GM19455 (cell line): ENCODE results near the gene PRELID3B.

Source experiments
- ATAC-seq: cut with Tn5 transposase; IDR thresholded peaks from one replicate; pipeline ENCODE4 v1.9.1; 2021; ENCODE audit not compliant: unreplicated experiment

Gene PRELID3B

GRCh38 chr20:59042151-59042795 is at the start of gene PRELID3B:
PRELID3B (minus strand) TSS chr20:59042786; CDS start chr20:59042730, 56 bp downstream.
- ATAC-seq: peak; percentile 35

GRCh38 chr20:59087829-59088433 is 45.3 kb upstream of the PRELID3B start:
- ATAC-seq: no peak

- ATAC-seq: no peak
These were observed 44.3 kb upstream of the PRELID3B start for GRCh38 chr20:59086923-59087322.

DNA sequence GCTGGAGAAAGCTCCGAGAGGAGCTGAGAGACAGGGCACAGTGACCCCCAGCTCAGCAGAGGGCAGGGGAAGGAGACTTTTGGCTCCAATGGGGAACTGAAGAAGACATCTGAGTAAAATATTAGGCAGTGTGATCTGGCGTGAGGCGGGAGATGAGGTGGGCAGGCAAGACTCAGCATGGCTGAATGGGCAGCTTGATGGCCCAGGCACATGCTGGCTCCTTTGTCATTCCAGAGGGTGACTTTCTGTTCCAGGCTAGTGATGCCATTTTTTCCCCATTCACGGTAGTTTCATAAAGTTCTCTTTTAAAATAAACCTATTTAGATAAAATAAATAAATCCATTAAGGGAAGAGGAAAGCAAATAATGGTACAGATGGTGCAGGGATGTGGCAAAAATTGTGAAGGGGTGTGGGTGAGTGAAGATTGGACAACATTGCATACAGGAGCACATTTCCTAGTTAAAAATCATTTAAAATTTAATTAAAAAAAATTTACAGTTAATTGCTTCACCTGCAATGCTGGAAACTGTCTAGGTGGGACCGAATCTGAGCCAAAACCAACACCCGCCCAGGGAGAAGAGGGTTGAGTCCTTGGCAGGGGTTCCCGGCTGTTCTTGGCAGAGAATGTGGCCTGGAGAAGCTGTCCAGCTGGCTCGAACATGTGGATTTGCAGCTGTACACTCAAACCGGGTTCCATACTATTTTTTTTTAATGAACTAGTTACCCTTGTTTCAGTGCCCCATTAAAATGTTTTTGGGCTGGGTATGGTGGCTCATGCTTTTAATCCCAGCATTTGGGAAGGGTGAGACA is 41.7 kb upstream of the PRELID3B start:
- no peak for ATAC-seq

- no peak for ATAC-seq
These were observed 40.4 kb upstream of the PRELID3B start for GRCh38 chr20:59082981-59083380.

- ATAC-seq: no peak
These were observed 39.6 kb upstream of the PRELID3B start for GRCh38 chr20:59082077-59082740.

DNA sequence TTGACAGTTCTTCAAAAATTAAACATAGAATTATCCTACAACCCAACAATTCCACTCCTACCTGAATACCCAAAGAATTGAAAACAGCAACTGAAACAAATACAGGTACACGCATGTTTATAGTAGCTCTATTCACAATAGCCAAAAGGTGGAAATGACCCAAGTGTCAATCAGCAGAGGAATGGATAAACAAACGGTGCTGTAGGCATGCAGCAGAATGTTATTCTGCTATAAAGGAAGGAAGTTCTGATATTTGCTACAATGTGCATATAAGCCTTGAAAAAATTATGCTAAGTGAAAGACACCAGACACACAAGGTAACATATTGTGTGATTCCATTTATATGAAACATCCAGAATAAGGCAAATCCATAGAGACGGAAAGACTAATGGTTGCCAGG is 38.5 kb upstream of the PRELID3B start:
- no peak for ATAC-seq

DNA sequence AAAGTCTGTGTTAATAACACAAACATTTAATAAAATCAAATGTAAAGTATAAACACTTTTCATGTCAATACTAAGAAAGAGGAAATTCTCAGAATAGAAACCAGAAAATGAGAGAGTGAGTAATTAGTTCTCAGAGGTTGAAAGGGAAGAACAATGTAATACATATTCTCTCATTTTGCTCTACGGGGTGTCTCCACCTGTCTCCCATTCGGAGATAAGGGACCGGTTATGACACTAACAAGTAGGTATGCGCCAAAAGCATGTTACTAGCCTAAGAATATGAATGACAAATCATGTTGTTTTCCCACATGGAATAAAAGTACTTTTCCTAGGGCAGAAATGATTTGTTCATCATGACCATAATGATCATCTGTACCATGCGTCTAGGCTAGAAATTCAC is 35.6 kb upstream of the PRELID3B start:
- ATAC-seq: no peak

DNA sequence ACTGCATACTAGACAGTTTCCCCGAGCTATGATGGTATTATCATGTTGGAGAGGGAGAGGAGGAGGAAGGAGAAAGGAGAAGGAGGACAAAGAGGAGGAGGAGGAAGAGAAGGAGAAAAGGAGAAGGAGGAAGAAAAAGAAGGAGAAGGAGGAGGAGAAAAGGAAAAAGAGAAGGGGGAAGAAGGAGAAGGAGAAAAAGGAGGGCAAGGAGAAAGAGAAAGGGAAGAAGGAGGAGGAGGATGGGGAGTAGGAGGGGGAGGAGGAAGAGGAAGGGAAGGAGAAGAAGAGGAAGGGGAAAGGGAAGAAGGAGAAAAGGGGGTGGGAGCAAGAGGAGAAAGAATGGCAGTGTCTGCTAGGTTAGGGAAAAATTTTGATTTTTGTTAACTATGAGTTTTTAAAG is 35.1 kb upstream of the PRELID3B start:
- ATAC-seq: no peak

GRCh38 chr20:59075934-59076508 is 33.4 kb upstream of the PRELID3B start:
- ATAC-seq: no peak

GRCh38 chr20:59074456-59074855 is 31.9 kb upstream of the PRELID3B start:
- ATAC-seq: no peak

- ATAC-seq: no peak
These were observed 31.0 kb upstream of the PRELID3B start for GRCh38 chr20:59073582-59073981.

DNA sequence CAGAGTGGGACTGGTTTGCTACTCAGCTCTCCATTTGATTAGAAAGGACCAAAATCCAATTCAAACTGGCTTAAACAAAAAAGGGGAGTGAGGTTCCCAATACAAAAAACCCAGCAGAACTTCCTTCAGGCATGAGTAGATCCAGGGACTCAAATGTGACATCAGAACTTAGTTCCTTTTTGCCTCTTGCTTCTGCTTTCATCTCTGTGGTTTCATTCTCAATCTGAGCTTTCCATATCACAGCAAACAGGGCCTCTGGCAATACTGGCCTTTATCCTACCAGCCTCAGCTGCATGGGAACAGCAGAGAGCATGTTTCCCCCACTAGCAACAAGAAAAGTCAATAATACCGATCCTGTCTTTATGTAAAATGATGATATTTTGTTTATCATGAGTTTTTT is 28.6 kb upstream of the PRELID3B start:
- ATAC-seq: no peak

DNA sequence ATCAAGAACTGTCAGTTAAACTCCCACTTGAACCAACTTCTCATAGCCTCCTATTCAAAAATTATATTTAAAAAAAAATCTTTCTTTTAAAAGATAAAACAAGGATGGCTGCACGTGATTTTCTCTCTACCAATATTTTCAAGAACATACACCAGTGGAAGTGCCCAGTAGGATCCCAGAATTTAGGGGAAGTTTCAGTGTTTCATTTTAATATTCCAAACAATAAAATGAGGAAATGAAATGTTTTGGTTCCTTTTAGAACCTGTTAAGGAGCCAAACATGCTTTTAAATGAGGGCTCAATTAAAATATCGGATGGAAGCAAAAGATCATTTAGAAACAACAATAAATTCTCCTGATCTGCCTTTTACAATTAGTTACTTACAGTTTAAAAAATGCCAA is 26.4 kb upstream of the PRELID3B start:
- no peak for ATAC-seq

- ATAC-seq: no peak
These were observed 25.9 kb upstream of the PRELID3B start for GRCh38 chr20:59068534-59068933.

GRCh38 chr20:59064214-59064722 is 21.7 kb upstream of the PRELID3B start:
- ATAC-seq: no peak

DNA sequence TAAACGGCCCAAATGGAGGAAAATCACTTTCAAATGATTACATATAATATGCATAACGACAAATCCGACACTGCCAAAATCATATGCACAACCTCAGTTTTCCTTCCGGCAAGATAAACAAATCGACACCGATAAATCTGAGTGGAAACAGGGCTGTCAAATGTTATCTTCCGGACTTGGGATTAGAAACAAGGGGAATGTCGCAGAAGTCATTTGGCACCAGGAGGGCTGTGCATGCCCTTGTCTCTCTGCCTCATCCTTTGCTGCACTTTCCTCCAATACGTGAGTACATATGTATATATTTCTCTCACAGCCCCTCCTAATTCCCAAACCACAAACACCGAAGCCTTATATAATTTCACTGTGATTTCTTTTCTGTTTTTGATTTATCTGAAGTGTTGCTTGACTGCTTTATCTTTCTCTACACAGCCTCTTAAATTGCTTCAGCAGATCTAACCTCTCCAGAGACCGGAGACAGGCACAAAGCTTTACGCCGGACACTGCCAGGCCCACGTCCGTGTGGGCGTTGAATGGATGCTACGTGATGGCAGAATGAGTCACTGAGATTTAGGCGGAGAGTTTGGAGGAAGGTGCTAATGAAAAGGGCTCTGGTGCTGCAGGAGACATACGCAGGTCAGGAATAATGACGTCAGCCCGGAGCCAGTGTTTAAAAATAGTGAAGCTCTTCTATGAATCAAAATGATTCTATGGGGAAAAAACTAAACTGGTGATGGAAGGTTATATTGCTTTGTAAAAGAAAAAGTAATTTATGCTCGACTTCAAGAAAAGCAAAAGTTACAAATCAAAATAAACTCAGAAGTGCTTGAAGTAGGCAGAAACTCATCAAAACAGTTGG is 21.0 kb upstream of the PRELID3B start:
- ATAC-seq: no peak

DNA sequence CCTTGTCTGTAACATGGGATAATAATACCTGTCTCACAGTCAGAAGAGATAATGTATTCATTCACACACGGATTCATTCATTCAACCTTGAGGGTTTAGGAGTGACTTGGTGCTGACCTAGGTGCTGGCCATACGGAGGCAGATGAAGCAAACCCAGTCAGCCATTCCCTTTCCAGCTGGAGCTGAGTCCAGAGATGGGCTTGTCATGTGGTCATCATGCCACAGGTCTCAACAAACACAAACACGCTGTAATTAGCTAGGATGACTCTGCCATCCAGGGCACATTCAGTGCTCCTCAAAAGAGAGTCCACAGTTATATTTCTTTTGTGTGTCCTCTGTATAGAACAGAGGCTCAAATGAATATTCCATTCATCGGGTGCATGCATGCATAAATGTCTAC is 19.5 kb upstream of the PRELID3B start:
- no peak for ATAC-seq

DNA sequence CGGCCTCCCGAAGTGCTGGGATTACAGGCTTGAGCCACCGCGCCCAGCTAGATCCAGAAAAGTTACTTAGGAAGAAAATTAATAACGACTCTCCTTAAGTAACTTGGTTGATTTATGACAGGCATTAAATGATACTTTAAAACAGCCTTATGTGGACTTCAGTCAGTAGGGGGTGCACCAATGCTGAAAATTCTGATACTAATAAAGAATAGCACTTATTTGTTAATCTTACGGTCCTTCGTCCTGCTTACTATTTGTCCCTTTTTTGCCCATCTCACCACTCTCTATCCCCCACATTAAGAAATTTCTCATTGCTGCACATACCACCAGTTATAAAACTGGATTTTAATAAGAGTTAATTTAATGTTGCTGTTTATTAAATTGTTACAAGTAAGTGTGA is 12.7 kb upstream of the PRELID3B start:
- no peak for ATAC-seq

DNA sequence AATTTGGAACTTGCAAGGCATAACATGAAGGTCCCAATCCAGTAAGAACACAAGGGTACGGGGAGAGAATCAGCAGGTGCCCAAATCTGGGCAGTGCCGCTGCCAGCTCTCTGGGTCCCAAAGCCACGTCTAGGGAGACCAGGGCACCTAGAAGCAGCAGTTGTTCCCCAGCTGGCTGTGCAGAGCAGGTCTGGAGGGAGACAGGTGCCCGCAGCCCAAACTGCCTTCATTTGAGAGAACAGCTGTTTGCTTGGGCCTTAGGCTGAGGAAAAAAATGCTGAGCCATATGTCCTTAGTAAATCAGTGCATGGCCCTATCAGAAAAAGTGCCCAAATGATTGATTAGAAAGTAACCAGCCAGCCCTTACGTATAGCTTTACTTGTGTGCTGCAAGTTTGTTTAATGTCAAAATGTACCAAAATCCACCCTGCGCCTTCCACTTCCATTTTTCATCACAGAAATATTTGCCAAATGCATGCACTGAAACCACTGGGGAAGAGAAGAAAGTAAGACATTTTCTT is 9.1 kb upstream of the PRELID3B start:
- no peak for ATAC-seq
